GM19025 (cell line): ENCODE measurements around the gene LGALS3BP.

ENCODE experiments used
- ATAC-seq: cut with Tn5 transposase; IDR thresholded peaks from one replicate; pipeline ENCODE4 v1.9.1; 2021; ENCODE audit warnings: mild to moderate bottlenecking, low read depth, moderate library complexity; ENCODE audit not compliant: unreplicated experiment

LGALS3BP gene

GRCh38 chr17:78944956-78945355 lies 34.8 kb downstream of the LGALS3BP start:
- ATAC-seq: no peak

GRCh38 chr17:78944026-78944425 lies 35.7 kb downstream of the LGALS3BP start:
- ATAC-seq: no peak

- ATAC-seq: no peak
These were observed 39.0 kb downstream of the LGALS3BP start for GRCh38 chr17:78940708-78941107.

- ATAC-seq: no peak
These were observed 39.5 kb downstream of the LGALS3BP start for GRCh38 chr17:78940258-78940657.

GRCh38 chr17:78939615-78940014 lies 40.1 kb downstream of the LGALS3BP start:
- ATAC-seq: no peak

- ATAC-seq: no peak
These were observed 42.2 kb downstream of the LGALS3BP start for GRCh38 chr17:78937561-78937960.

- ATAC-seq: no peak
These were observed 44.1 kb downstream of the LGALS3BP start for GRCh38 chr17:78935419-78936323.

GRCh38 chr17:78934681-78935418 lies 44.9 kb downstream of the LGALS3BP start:
- no peak for ATAC-seq

- no peak for ATAC-seq
These were observed 45.7 kb downstream of the LGALS3BP start for GRCh38 chr17:78933959-78934568.

- ATAC-seq: no peak
These were observed 46.4 kb downstream of the LGALS3BP start for GRCh38 chr17:78933025-78933958.

- no peak for ATAC-seq
These were observed 49.6 kb downstream of the LGALS3BP start for GRCh38 chr17:78929908-78930775.

- ATAC-seq: no peak
These were observed 53.8 kb downstream of the LGALS3BP start for GRCh38 chr17:78925662-78926555.

- ATAC-seq: no peak
These were observed 54.5 kb downstream of the LGALS3BP start, which contains the start of gene TIMP2 for GRCh38 chr17:78925234-78925633. Gene TIMP2, minus strand, starts transcription at chr17:78925387. Its CDS starts 299 bp downstream, at chr17:78925088.

- ATAC-seq: no peak
These were observed 55.1 kb downstream of the LGALS3BP start for GRCh38 chr17:78924481-78925151.

GRCh38 chr17:78923660-78924453 lies 55.9 kb downstream of the LGALS3BP start:
- no peak for ATAC-seq

GRCh38 chr17:78922816-78923498 lies 56.8 kb downstream of the LGALS3BP start:
- ATAC-seq: no peak
